ENCODE data around the gene ALPK3.
"Not testable (repeated sequence)": the region's sequence is repeated elsewhere in the genome, so short reads cannot be mapped to it uniquely, and the experiment has no call there.

Gene ALPK3

DNA sequence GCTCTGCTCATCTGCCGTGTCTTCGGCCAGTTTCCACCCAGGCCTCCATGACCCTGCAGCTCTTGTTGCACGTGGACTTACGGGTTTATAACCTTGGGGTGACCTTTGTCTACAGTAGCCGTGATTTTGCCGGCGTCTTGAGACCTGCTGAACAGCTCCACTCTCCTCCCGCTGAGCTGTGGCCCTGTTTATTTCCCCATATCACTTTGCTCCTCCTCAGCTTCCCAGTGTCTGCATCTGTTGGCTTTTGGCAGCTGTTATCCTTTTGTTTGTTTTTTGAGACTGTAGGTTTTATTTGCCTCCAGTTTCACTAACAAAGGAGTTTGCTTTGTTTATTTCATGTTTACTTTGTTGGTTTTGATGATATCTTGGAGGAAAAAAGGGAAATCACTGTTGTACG, 38.0 kb downstream of the ALPK3 start:
- no peak for DNase-seq

DNA sequence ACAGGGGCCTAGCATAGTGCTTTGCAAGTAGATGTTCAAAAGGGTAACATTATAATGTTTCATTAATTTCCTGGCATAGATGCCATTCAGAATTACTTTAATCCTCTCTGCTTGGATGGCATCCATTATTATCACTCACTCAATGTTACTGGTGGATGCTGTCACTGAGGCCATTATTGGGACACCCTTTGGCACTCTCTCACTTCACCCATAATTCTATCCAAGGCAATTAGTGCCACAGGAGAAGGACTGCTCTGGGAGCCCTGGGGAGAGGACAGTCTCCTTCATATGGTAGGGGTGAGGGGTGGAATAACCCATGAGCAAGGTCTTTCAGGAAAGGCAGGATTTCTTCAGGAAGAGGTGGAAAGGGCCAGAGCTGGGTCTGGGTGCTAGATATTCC, 38.6 kb downstream of the ALPK3 start:
- no peak for DNase-seq

DNA sequence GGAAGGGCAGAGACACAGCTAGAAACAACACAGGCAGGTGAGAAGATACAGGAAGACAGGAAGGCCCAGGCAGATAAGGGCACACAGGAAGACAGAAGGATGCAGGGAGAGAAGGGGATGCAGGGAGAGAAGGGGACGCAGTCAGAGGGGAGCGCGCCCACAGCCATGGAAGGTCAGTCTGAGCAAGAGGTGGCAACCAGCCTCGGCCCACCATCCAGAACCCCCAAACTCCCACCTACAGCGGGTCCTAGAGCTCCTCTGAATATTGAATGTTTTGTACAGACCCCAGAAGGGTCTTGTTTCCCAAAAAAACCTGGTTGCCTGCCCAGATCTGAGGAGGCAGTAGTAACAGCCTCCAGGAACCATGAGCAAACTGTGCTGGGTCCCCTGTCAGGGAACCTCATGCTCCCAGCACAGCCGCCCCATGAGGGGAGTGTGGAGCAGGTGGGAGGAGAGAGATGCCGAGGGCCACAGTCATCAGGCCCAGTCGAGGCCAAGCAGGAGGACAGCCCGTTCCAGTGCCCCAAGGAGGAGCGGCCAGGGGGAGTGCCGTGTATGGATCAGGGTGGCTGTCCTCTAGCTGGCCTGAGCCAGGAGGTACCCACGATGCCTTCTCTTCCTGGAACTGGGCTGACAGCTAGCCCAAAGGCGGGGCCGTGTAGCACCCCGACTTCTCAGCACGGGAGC, 39.7 kb downstream of the ALPK3 start:
- DNase-seq: no peak

DNA sequence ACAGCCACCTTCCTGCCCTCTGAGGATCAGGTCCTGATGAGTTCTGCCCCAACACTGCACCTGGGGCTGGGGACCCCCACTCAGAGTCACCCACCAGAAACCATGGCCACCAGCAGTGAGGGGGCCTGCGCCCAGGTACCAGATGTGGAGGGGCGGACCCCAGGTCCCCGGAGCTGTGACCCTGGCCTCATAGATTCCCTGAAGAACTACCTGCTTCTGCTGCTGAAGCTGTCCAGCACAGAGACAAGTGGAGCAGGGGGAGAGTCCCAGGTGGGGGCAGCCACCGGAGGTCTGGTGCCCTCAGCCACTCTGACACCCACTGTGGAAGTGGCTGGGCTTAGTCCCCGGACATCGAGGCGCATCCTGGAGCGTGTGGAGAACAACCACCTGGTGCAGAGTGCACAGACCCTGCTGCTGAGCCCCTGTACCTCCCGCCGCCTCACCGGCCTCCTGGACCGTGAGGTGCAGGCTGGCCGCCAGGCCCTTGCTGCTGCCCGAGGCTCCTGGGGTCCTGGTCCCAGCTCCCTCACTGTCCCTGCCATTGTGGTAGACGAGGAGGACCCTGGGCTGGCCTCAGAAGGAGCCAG, 40.4 kb downstream of the ALPK3 start:
- DNase-seq: no peak

DNA sequence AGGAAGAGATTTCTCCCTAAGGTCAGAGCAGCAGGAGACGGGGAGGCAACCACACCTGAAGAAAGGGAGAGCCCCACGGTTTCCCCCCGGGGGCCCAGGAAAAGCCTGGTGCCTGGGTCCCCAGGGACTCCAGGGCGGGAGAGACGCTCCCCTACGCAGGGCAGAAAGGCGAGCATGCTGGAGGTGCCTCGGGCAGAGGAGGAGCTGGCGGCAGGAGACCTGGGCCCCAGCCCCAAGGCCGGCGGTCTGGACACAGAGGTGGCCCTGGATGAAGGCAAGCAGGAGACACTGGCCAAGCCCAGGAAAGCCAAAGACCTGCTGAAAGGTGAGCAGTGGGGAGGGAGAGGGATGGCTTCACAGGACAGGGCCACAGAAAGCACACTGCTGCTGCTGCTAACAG, 41.1 kb downstream of the ALPK3 start:
- no peak for DNase-seq

DNA sequence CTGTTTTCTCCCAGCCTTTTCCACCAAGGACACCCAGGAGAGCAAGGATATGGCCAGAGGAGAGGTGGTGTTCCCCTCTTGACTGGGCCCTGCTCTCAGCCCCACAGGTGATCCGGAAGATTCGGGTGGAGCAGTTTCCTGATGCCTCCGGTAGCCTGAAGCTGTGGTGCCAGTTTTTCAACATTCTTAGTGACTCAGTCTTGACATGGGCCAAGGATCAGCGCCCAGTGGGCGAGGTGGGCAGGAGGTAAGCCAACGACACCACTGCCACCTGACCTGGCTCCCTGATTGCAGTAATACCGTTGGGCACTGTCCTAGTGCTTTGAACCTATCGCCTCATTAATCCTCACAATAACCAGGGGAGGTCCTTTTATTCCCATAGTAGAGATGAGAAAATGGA, 42.0 kb downstream of the ALPK3 start:
- DNase-seq: no peak

DNA sequence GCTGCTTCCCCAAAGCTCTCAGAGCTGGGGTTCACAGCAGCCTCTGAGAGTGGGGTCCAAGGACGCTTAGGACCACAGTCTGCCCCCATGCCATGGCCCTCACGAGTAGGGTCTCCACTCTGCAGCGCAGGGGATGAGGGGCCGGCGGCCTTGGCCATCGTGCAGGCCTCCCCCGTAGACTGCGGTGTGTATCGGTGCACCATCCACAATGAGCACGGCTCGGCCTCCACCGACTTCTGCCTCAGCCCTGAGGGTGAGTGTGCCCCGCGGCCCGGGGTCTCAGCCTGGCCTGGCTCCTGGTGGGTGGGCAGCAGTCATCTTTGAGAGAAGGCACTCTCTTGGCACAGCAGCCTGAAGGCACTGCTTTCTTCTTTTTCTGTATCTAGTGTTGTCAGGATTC, 42.5 kb downstream of the ALPK3 start:
- DNase-seq: no peak

DNA sequence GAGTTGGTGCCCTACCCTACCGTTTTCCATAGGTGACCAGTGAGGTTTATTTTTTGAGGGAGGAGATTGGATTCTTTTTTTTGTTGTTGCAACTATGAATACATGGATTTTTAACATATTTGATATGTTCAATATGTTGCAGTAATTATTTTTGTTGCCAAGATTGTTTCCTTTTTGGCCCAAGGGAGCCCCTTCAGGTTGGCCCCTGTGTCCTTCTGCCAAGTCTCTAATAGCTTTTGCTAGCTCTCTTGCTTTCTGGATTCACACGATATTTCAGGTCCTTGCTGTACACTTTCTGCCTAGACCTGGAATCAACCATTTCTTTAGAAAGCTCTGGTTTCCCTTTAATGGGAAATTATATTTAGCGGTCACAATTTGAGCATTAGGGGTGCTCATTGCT, 44.6 kb downstream of the ALPK3 start:
- DNase-seq: no peak

DNA sequence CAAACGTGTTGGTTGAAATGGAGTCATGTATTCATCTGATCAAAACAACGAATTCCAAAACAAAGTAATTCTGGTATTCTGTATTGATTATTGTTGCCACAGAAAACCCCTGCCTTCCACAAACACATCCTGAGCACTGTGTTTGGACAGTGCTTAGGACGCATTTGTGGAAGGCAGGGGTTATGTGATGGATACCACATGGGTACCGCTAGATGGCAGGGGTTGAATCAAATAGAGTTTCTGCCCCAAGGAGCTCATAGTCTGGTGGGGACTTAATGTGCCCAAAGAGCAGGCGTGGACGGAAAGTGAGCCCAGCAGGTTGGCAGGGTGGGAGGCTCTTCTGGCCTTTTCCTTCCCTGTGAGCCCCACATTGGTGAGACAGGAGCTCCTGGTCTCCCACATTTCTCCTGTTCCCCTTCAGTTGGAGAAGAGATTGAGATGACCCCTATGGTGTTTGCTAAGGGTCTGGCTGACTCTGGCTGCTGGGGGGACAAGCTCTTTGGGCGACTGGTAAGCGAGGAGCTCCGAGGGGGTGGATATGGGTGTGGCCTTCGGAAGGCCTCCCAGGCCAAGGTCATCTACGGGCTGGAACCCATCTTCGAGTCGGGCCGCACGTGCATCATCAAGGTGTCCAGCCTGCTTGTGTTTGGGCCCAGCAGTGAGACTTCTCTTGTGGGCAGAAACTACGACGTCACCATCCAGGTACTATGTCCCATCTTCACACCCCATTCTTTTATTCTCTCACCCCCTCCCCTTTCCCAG, 45.2 kb downstream of the ALPK3 start:
- DNase-seq: no peak

DNA sequence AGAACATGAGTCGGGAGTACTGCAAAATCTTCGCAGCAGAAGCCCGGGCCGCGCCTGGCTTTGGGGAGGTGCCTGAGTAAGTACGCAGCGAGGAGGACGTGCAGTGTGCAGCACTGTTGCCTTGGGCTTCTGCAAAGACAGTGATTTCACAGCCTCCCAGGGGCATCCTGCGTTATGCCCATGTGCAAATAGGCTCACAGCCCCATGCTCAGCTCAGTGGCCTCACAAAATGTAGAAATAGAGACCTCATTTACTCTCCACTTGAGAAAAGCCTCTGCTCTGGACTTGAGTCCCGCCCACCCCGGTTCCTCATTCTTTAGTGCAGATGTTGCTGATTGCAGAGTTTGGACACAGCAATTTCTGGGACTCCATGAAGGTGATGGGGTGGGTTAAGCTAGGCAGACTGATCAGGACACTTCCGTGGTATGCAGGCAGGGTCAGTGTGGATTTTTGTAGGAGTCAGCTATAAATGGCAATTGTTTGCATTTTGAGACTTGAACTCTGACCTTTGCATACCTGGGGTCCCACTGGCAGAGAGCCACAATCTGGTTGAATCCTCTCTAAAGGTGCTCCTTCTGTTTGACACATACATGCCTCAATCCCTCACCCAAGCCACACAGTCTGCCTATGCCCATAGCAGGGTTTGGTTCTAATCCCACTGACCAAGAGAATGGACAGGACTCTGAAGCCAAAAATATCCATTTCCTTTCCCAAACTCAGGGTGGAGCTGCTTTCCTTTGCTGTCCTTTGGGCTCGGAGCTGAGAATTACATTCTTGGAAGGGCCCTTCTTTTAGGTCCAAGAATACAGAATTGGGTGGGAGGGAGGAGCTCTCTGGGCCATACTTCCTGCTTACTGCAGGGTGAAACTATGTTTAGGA, 46.6 kb downstream of the ALPK3 start:
- DNase-seq: no peak

DNA sequence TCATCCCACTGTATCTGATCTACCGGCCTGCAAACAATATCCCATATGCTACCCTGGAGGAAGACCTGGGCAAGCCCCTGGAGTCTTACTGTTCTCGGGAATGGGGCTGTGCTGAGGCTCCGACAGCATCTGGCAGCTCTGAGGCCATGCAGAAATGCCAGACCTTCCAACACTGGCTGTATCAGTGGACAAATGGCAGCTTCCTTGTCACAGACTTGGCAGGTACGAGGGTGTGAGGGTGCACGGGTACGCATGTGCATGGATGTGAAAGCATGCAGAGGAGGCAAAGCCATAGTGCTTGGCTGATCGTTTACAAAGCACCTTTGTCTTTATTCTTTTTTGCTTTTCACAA, 47.3 kb downstream of the ALPK3 start:
- DNase-seq: no peak

DNA sequence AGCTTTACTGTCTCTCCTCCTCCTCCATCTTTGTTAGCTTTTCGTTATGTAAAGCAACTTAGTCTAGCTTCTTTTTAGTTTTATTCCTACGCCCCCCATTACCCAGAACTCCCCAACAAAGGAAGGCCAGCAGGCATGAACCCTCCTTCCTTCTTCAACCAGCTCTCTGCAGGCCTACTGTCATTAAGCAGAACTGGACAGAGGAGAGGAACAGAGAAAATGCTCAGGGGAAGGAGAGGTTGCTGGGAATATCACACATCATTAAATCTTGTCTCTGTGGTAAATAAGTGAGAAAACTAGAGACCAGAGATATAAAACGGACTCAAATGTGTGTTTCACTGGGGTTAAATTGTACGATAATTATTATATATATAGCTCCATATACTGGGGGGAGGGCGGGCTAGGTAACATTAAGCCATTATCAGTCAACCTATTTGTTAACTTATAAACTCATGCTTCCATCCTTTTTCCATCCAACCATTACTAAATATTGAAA, 48.0 kb downstream of the ALPK3 start:
- no peak for DNase-seq

DNA sequence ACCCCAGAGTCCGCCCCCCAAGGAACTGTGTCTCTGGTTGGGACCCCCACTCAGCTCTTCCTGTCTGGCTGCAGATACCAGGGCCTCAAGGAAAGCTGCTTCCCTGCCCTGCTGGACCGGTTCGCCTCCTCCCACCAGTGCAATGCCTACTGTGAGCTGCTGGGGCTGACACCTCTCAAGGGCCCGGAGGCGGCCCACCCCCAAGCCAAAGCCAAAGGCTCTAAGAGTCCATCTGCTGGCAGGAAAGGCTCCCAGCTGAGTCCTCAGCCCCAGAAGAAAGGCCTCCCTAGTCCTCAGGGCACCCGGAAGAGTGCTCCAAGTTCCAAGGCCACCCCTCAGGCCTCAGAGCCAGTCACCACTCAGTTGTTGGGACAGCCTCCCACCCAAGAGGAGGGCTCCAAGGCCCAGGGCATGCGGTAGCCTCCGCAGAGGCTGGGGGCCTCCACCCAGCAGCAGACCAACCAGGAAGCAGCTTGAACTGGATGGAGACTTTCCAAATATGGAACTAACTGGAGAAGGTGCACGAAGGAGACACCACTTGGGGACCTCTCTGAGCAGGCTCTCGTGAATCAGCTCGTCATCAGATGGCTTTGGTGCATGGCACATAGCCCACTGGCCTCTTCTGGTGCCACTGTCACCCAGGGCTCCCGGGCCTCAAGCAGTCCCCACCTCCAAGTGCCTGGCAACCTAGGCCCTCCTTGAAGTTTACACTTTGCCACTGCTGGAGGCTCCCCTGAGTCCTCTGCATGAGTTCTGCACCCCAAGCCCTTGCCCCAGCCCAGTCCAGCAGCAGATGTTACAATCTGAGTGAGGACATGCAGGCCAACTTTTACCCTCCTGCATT, 51.1 kb downstream of the ALPK3 start:
- DNase-seq: no peak

DNA sequence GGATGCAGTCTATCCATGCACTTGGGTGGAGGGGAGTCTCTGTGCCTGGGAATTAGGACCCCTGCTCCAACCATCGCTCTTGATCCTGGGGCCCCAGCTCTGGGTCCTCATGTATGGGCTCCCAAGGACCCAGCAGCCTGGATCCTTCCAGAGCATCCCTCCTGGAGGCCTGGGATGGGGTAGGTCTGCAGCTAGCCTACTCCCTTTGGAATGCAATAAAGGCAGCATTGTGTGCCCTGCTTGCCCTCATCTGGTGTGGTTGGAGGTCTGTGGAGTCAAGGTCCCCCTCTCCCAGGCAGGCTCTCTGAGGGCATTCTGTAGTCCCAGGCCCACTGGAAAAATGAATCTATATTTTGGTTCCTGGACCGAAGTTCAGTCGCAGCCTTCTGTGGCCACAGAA, 52.4 kb downstream of the ALPK3 start:
- no peak for DNase-seq

DNA sequence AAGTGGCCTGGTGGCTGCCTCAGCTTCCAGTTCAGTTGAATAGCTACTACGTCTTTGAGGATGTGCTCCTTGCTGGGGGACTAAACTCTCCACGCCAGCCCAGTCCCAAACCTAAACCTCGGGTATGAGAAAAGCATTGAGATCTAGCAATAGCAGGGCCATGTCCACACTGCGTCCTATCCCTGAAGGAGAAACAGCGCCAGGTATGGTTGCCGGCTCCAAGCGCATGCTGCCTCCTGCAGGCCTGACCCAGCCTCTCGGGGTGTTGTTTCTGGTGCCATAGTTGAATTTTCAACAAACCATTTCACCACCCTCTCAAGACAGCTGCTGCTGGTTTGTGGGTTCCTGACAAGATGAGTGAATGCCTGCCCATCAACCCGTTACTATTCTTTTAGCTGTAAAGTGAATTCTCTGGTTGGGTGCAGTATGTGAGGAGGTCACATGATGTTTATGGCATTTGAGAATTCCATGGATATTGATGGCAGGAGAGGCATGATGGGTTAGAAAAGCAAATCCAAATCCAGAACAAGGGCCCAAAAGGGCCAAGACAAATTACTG, 54.4 kb downstream of the ALPK3 start:
- DNase-seq: no peak

DNA sequence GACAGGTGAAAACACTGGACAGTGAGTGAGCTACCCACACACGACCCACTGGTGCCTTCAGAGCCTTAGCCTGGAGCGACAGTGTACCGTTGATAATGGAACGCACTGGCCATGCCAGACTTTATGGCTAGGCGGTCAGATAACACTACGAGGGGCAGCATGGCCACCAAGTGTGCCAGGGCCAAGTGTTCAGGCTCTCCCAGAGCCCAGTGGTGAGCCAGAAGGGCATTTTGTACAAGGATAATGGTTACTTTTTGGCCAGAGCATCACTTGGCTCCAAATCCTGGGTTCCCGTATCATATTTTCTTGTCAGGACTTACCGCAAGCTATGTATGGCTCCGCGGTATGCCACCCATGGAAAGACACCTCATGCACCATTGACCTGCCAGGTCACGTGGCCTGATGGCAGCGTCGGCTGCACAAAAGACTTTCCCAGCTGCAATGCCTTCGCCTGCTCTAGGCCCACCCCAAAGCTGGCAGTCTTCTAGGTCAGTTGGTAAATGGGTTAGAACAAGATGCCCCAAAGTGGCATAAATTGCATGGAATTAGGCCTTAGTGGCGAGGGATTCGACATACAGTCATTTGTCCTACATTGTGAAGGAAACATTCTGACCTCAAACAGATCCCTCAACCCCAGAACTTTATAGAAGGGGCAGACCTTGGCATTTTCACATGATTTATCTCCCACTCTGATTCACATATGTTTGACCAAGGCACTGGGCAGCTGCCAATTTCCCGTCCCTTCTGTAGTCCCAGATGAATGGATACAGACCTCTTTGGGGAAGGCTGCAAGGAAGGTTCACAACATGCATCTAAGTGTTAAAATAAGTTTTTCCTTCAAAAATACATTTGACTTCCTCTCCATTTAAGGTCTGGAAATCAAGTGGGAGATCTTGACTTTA, 55.1 kb downstream of the ALPK3 start:
- DNase-seq: no peak

DNA sequence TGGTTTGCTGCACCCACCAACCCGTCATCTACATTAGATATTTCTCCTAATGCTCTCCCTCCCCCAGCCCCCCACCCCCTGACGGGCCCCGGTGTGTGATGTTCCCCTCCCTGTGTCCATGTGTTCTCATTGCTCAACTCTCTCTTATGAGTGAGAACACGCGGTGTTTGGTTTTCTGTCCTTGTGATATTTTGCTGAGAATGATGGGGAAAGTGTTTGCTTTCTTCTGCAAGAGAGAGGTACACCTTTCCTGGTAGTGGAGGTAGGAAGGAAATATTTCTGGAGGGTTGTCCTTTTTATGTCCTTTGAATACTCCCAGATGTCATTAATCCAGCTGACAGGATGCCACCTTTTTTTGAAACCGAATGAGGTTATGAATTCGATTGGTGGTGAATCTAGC, 56.8 kb downstream of the ALPK3 start:
- DNase-seq: no peak

DNA sequence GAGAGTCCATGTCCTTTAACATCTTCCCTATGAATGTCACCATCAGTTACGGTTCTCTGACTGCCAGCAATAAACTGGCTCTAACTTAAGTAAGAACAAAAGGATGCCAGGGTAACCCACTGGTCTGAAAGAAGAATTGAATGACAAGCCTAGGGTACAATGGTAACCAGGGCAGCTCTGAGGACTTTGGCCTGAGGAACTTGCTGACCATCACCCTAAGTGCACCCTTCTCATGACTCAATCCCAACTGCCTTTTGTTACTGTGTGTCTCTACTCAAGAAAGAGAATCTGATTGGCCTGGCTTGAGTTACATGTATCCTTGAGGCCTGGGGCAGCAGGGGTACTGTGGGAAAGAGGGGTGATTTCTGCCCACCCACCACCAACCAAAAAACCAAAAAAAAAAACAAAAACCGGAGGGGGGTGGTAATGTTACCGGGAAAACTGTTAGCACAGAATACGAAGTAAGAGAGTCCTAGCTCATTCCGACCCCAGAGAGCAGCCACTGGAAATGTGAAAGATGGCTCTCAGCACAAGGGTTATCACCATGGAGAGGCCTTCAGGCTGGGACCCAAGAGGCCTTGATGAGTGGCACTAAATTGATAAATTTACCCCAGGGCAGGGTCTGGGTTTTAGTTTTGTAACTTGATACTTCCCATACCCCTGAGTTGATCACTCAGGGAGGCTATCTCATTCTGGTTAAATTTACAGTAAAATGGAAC, 58.0 kb downstream of the ALPK3 start:
- DNase-seq: no peak

DNA sequence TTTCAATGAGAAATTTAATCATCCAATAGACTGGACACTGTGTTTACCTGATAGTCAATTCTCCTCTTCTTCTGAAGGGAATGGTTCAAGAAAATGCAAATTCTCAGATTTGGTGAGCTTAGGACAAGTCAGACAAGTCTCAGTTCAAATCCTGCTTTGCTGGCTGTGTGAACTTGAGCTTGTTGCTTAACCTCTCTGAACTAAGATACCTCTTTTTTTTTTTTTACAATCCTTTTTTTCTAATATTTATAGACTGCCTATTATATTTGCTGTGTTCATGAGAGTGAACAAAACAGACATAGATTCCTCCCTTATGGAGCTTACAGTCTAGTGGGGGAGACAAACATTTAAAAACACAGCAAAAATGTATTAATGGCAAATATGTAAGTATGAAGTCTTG, 59.1 kb downstream of the ALPK3 start:
- no peak for DNase-seq

DNA sequence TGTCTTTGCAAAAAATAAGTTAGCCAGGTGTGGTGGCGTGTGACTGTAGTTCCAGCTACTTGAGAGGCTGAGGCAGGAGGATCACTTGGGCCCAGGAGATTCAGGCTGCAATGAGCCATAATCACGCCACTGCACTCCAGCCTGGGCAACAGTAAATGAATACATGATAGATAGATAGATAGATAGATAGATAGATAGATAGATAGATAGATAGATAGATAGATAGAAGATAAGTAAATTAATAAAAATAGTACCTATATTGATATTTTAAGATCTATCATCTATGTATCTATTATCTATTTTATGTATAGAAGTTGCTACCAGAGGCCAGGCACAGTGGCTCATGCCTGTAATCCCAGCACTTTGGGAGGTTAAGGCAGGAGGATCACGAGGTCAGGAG, 60.5 kb downstream of the ALPK3 start:
- DNase-seq: not testable (repeated sequence)

Measured in NCI-H1694 (cell line).